MM.1S (cell line): Measurements from ENCODE around the gene BMPR2.

ENCODE experiments used
- DNase-seq: peaks from one replicate; pipeline ENCODE4 v3.0.0-alpha.2; 2015
- H2AFZ ChIP-seq: fragments of 300-600 bp; sonication (generic); 2 replicates; pipeline ENCODE4 v1.6.0; 2016; ENCODE audit warnings: antibody characterized with exemption, low read length
- H3F3A ChIP-seq: fragments of 300-600 bp; sonication (generic); 2 replicates; pipeline ENCODE4 v1.6.1; 2016; ENCODE audit warnings: mild to moderate bottlenecking, antibody characterized with exemption, low read length, moderate library complexity, mixed read lengths; ENCODE audit not compliant: insufficient read depth
- H3K27ac ChIP-seq: fragments of 300-600 bp; sonication (generic); 2 replicates; pipeline ENCODE4 v1.5.1; 2016; ENCODE audit warnings: mild to moderate bottlenecking, low read length
- H3K27me3 ChIP-seq: fragments of 300-600 bp; sonication (generic); replicated peaks from 2 replicates; pipeline ENCODE4 v1.6.0; 2016; ENCODE audit warnings: low read length; ENCODE audit not compliant: insufficient read depth
- H3K36me3 ChIP-seq: fragments of 300-600 bp; sonication (generic); replicated peaks from 2 replicates; pipeline ENCODE4 v1.6.1; 2016; ENCODE audit warnings: mild to moderate bottlenecking, low read length, mixed read lengths; ENCODE audit not compliant: insufficient read depth
- H3K4me1 ChIP-seq: fragments of 300-600 bp; sonication (generic); 2 replicates; pipeline ENCODE4 v1.6.1; 2016; ENCODE audit warnings: low read length, mixed read lengths
- H3K4me2 ChIP-seq: fragments of 300-600 bp; sonication (generic); 2 replicates; pipeline ENCODE4 v1.6.0; 2016; ENCODE audit warnings: low read depth, low read length
- H3K4me3 ChIP-seq: fragments of 300-600 bp; sonication (generic); 2 replicates; pipeline ENCODE4 v1.5.1; 2016; ENCODE audit warnings: low read length, mixed read lengths
- H3K79me2 ChIP-seq: fragments of 300-600 bp; sonication (generic); 2 replicates; pipeline ENCODE4 v1.6.1; 2016; ENCODE audit warnings: mixed run types, low read length, mixed read lengths
- H3K9ac ChIP-seq: fragments of 300-600 bp; sonication (generic); 2 replicates; pipeline ENCODE4 v1.6.1; 2016; ENCODE audit warnings: low read length, mixed read lengths
- H3K9me2 ChIP-seq: fragments of 300-600 bp; sonication (generic); replicated peaks from 2 replicates; pipeline ENCODE4 v1.6.1; 2016; ENCODE audit warnings: mild to moderate bottlenecking, low read length, mixed read lengths; ENCODE audit not compliant: insufficient read depth
- H3K9me3 ChIP-seq: fragments of 300-600 bp; sonication (generic); replicated peaks from 2 replicates; pipeline ENCODE4 v1.6.1; 2016; ENCODE audit warnings: mild to moderate bottlenecking, low read length, mixed read lengths; ENCODE audit not compliant: insufficient read depth
- H4K20me1 ChIP-seq: fragments of 300-600 bp; sonication (generic); 2 replicates; pipeline ENCODE4 v1.6.1; 2016; ENCODE audit warnings: mild to moderate bottlenecking, low read length, moderate library complexity, mixed read lengths; ENCODE audit not compliant: insufficient read depth
- EZH2 ChIP-seq: fragments of 300-600 bp; sonication (generic); optimal IDR thresholded peaks from 2 replicates; pipeline ENCODE3; 2017; ENCODE audit warnings: low read depth, mild to moderate bottlenecking, antibody characterized with exemption, low read length, mixed read lengths
- EZH2phosphoT487 ChIP-seq: fragments of 300-600 bp; sonication (generic); IDR thresholded peaks from 2 replicates; pipeline ENCODE4 v1.6.1; 2018; ENCODE audit warnings: antibody characterized with exemption, low read length
- TF ChIP-seq, protein P1 (sequence below): fragments of 300-600 bp; sonication (generic); IDR thresholded peaks from 2 replicates; pipeline ENCODE4 v1.5.1; 2016; ENCODE audit warnings: antibody characterized with exemption, low read length, mixed read lengths

Gene BMPR2

GRCh38 chr2:202583709-202584219 is 207.6 kb downstream of the BMPR2 start:
- Histone ChIP-seq H3F3A (no peaks in the 10 kb centered on the region), H3K27ac (no peak overlapping the region), H3K9ac (no peak overlapping the region), H3K4me3 (no peak overlapping the region), H3K9me2 (no peaks in the 10 kb centered on the region), H3K27me3 (no peaks in the 10 kb centered on the region), H4K20me1 (no peaks in the 10 kb centered on the region), H2AFZ (no peak overlapping the region), H3K9me3 (no peaks in the 10 kb centered on the region), H3K79me2 (no peaks in the 10 kb centered on the region), H3K36me3 (no peaks in the 10 kb centered on the region), H3K4me2 (no peak overlapping the region), H3K4me1 (no peaks in the 10 kb centered on the region)
- TF ChIP-seq EZH2 (no peak), EZH2phosphoT487 (no peak)
- TF ChIP-seq, protein P1, sequence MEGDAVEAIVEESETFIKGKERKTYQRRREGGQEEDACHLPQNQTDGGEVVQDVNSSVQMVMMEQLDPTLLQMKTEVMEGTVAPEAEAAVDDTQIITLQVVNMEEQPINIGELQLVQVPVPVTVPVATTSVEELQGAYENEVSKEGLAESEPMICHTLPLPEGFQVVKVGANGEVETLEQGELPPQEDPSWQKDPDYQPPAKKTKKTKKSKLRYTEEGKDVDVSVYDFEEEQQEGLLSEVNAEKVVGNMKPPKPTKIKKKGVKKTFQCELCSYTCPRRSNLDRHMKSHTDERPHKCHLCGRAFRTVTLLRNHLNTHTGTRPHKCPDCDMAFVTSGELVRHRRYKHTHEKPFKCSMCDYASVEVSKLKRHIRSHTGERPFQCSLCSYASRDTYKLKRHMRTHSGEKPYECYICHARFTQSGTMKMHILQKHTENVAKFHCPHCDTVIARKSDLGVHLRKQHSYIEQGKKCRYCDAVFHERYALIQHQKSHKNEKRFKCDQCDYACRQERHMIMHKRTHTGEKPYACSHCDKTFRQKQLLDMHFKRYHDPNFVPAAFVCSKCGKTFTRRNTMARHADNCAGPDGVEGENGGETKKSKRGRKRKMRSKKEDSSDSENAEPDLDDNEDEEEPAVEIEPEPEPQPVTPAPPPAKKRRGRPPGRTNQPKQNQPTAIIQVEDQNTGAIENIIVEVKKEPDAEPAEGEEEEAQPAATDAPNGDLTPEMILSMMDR, result no peak
- DNase-seq, result no peak

- H3K36me3 ChIP-seq, result no peaks in the 10 kb centered on the region
- H3K79me2 ChIP-seq, result no peaks in the 10 kb centered on the region
- peak; percentile 74 for DNase-seq
- H2AFZ ChIP-seq, result peak overlapping the region; percentile 7
- H3K9ac ChIP-seq, result no peak overlapping the region
- H3K4me1 ChIP-seq, result no peaks in the 10 kb centered on the region
- H4K20me1 ChIP-seq, result no peaks in the 10 kb centered on the region
- no peaks in the 10 kb centered on the region for H3K27me3 ChIP-seq
- no peak overlapping the region for H3K27ac ChIP-seq
- peak overlapping the region; percentile 15; the same call in 1 of the 2 replicates for H3K4me2 ChIP-seq
- H3K9me2 ChIP-seq, result no peaks in the 10 kb centered on the region
- TF ChIP-seq EZH2phosphoT487 (no peak), EZH2 (no peak)
- TF ChIP-seq, protein P1, result peak; percentile 92
- H3K4me3 ChIP-seq, result no peak overlapping the region
- no peaks in the 10 kb centered on the region for H3F3A ChIP-seq
- no peaks in the 10 kb centered on the region for H3K9me3 ChIP-seq
Observed at GRCh38 chr2:202588647-202589581, 212.8 kb downstream of the BMPR2 start.

GRCh38 chr2:202589582-202589949 is 213.4 kb downstream of the BMPR2 start:
- DNase-seq, result no peak
- no peaks in the 10 kb centered on the region for H3K4me1 ChIP-seq
- no peaks in the 10 kb centered on the region for H3K9me2 ChIP-seq
- no peaks in the 10 kb centered on the region for H4K20me1 ChIP-seq
- H3K4me2 ChIP-seq, result no peak overlapping the region
- no peaks in the 10 kb centered on the region for H3K9me3 ChIP-seq
- H3K79me2 ChIP-seq, result no peaks in the 10 kb centered on the region
- no peak overlapping the region for H3K27ac ChIP-seq
- H3K9ac ChIP-seq, result no peak overlapping the region
- H2AFZ ChIP-seq, result peak overlapping the region; percentile 7; the same call in 1 of the 2 replicates
- TF ChIP-seq, protein P1, result no peak
- TF ChIP-seq EZH2 (no peak), EZH2phosphoT487 (no peak)
- no peaks in the 10 kb centered on the region for H3K27me3 ChIP-seq
- H3K4me3 ChIP-seq, result no peak overlapping the region
- no peaks in the 10 kb centered on the region for H3F3A ChIP-seq
- no peaks in the 10 kb centered on the region for H3K36me3 ChIP-seq
